Stimulated activated CD8-positive, alpha-beta memory T cell treated with anti-CD3 and anti-CD28 coated beads, Interleukin-4, amount 100 ng/mL, for 48 hours (primary cell): Measurements from ENCODE around the gene UBE2H.
"Not testable (repeated sequence)": the region's sequence is repeated elsewhere in the genome, so short reads cannot be mapped to it uniquely, and the experiment has no call there.

Source experiments
- DNase-seq: peaks from one replicate; pipeline ENCODE4 v3.0.0-alpha.2; 2020

UBE2H gene

DNA sequence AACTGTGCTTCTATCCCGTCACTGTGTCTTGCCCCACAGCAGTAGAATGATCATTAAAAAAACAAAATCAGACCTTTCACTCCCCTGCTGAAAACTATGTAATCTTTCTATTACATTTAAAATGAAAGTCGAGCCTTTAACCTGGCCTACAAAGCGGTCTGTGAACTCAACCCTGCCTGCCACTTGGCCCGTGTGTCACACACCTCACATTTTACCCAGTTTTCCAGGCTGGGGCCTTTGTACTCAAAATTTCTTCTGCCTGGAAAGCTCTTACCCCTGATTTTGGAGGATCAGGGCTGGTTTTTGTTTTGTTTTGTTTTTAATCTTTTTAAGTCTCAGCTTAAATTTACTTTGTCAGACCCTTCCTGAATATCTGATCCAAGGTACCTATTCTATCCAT is 82.1 kb downstream of the UBE2H start:
- no peak for DNase-seq

GRCh38 chr7:129866251-129866650 is 86.5 kb downstream of the UBE2H start:
- DNase-seq: no peak

DNA sequence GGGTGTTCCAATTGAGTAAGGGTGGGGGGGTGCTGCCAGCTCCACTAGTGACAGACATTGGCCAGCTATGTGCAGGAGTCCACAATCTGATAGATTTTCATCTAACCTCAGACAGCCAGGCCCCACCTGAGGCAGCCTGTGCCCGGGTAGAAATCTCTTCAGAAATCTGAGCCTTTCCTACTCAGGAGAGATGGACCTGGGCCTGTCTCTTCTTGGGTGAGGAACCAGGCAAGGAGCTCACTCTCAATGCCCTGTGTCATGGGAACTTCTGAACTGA is 86.9 kb downstream of the UBE2H start:
- DNase-seq: no peak

DNA sequence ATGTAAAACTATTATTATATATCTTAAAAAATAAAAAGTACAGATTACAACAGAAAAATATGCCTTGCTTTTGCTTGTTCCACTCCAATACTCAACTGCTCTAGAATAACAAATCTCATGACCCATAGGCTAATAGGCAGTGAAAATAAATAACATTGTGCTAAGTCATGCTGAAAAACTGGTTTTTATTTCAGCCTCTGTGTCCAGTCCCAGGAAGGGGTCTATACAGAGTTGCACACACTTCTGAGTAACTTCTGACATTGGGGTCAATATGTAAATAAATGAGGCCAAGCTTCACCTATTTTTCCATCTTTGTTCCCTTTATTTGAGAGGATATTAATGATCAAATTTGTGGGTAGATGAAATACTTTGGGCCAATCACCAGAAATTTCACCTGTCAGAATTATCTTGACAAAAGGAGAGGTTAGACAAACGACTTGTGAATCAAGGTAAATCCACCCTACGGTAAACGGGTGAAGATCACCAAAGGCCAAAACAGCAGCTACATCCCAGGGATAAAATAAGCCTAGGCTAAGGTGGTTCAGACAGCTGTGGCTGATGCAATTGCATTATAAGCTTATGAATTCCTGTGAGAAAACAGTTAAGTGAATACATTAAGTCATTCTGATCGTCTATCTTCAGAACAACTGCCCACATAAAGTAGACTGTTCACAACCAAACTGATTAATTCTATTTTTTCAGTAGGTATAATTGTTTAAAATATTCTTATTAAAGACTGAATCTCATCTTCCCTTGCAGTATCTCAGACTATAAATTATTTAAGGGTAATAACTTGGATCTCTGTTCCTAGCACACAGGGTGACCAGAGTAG is 87.5 kb downstream of the UBE2H start:
- DNase-seq: no peak

DNA sequence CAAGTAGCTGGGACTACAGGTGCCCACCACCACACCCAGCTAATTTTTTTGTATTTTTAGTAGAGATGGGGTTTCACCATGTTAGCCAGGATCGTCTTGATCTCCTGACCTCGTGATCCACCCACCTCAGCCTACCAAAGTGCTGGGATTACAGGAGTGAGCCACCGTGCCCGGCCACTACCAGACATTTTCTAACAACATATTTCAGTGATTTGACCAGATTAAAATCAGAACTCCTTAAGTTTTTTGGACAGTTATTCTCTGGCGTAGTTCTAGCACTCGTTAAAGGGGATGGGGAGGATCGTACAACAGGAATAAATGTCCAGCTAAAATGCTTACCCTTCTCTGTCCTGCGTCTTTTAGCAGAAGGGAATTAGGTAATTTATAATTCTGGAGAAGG is 88.1 kb downstream of the UBE2H start:
- DNase-seq: not testable (repeated sequence)

- no peak for DNase-seq
Observed at GRCh38 chr7:129864042-129864441, 88.7 kb downstream of the UBE2H start.

DNA sequence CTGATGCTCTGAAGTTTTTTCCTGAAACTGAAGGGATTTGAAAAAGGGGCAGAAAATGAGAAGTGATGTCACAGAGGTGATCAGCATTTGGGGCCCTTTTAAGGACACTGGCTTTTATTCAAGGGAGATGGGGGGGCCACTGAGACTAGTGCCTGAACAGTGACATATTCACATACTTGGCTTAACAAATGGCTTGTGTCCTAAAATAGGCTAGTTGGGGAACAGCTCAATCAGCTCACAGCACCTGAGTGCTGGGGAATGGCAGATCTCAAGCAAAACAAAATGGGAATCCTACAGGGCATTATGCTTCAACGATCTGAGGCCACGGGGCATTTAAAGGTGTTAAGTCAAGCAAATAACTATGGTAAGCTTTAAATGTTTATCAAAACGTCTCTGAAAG is 90.1 kb downstream of the UBE2H start:
- no peak for DNase-seq

DNA sequence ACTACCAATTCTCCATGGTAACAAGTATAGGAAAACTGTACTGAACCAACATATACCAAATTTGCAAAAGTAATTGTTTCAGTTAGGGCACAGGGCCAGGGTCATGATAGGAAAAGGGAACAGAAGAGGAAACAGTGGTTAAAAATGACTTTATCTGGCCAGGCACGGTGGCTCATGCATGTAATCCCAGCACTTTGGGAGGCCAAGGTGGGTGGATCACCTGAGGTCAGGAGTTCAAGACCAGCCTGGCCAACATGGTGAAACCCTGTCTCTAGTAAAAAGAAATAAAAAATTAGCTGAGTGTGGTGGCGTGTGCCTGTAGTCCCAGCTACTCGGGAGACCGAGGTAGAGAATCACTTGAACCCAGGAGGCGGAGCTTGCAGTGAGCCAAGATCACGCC is 92.0 kb downstream of the UBE2H start:
- not testable (repeated sequence) for DNase-seq

GRCh38 chr7:129859183-129859582 is 93.6 kb downstream of the UBE2H start:
- DNase-seq: no peak

DNA sequence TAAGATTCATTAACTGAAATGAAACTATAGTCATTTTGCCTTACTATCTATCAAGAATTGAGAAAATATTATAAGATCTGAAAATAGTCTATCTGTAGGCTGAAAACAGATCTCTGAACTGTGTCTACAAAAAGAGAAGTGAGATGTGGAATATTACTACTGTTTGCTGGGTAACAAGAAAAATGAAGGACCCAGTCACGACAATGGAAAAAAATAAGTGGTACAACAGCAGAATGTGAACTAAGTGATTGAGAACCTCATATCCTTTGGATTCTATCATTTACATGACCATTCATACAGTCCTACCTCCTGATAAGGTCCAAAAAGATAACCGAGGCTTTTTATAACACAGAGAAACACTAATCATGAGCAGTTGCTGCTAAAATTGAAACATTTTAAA is 94.3 kb downstream of the UBE2H start:
- DNase-seq: no peak

- DNase-seq: no peak
Observed at GRCh38 chr7:129857313-129857712, 95.4 kb downstream of the UBE2H start.

- DNase-seq: no peak
Observed at GRCh38 chr7:129855935-129856717, 96.6 kb downstream of the UBE2H start.

DNA sequence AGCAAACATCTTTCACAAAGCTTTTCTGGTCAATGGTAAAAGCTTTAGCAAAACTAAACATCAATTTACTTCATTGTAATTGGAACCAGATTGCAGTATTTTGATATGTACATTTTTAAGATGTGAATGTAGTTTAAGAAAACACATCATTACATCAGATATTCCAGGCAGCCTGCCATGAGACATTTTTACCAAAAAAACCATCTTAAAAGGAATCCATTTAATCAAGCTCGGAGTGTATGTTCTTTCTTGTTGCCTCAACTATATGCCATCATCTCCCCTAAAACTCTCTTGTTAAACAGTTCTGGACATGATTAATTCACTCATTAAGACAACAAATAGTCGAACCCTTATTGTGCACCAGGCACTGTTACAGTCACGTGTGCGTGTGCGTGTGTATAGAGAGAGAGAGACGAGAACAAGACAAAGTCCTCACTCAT is 97.5 kb downstream of the UBE2H start:
- no peak for DNase-seq

DNA sequence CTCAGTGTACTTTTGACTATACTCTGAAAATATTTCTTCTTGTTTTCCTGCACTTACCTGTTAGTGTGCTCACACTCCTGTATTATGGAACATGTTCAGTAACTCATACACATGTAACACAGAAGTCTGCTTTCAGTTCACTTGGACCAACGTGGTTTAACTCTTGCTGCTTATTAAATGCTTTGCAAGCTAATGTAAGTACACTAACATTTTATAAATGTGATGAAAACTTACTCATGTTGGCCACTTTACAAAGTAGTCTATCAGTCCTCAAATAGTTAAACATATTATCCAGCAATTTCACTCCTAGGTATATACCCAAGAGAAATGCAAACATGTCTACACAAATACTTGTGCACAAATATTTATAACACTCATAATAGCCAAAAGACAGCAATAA is 98.4 kb downstream of the UBE2H start:
- no peak for DNase-seq

DNA sequence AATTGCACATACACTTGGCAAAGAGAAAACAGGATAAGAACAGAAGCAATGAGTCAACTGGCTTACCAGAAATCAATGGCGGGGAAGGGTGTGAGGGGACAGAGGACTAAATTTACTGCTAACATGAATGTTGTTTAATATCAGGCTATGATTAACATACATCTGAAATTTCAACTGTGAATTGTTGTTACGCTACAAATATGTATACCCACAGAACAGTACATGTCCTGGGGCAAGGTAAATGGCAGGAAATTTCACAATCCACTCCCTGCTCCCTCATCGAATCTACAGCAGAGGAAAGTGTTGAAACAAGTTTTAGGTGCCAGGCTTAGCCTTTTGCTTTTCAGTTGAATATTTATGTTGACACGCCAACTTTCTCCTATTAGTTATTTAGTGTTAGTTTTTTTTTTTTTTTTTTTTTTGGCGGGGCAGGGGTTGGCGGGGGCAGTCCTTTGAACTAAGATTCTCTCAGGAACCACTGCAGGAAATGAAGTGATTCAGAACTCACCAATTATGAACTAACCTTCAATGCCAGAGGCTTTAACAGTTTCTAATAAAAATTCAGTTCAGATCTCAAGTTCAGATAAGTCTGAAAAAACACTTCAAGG is 99.0 kb downstream of the UBE2H start:
- DNase-seq: no peak

GRCh38 chr7:129851809-129852208 is 101.0 kb downstream of the UBE2H start:
- no peak for DNase-seq

- DNase-seq: no peak
Observed at GRCh38 chr7:129851174-129851573, 101.6 kb downstream of the UBE2H start.

DNA sequence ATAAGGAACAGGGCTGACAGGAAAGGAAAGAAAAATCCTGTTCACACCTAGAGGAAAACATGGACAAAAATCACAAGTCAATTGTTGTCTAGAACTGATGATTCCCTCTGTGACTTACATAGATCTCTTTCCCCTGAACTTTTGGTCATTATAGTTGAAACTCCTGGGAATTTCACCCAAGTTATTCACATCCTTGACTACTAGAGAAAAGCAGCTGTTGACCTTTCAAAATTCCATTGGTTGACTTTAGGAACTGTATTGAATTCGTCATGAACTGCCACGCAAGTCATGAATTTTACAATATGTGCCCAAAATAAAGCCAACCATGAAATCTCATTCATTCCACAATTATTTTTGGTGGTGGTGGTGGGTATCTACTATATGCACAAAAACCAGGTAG is 104.3 kb downstream of the UBE2H start:
- DNase-seq: no peak

DNA sequence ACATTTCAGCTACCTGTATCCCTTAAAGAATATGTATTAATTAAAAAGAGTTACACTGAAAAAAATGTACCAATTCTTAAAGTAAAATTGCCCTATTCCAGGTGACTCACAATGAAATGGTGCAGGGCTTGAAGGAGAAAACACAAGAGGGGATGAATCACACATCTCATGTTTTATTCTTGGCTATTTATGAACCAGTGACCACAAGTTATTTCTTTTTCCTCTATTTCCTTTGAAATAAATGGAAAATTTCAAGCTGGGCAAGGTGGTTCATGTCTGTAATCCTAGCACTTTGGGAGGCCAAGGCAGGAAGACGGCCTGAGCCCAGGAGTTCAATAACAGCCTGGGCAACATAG is 106.8 kb downstream of the UBE2H start:
- no peak for DNase-seq

GRCh38 chr7:129845178-129845971 is 107.4 kb downstream of the UBE2H start:
- no peak for DNase-seq

DNA sequence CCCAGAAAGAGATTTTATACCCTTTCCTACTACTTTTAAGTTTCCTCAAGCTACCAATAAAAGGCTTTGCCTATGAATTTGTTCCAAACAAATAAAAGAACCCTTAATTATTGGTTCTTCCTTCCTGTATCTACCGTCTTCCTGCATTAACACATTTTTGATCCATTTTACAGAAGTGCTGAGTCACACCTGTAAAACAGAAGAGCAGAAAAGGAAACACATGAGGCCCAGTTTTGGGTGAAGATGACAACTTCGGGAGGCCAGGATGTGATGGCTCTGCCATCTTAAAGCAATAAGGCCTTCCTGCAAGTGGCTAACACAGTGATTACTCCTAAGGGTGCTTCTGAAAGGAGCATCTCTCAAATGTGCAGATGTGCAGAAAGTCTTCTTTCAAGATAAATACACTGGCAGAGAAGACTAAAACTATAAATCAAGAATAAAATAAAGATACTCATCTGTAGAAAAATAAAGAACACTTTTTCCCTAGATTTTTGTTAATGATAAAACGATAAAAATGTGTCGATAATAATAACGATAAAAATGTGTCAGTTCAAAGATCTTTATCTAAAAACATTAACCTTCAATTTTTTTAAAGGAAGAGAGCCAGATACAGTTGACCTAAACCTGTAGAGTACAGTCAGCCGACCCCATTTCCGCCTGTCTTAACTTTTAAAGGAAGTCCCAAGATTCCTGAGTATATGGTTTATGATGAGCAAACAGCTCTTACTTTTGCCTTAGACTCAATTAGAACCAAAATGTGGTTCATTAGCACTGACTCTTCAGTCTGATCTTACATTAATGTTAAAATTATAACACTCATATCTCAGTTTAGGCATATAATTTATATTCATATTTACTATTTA is 108.6 kb downstream of the UBE2H start:
- no peak for DNase-seq

DNA sequence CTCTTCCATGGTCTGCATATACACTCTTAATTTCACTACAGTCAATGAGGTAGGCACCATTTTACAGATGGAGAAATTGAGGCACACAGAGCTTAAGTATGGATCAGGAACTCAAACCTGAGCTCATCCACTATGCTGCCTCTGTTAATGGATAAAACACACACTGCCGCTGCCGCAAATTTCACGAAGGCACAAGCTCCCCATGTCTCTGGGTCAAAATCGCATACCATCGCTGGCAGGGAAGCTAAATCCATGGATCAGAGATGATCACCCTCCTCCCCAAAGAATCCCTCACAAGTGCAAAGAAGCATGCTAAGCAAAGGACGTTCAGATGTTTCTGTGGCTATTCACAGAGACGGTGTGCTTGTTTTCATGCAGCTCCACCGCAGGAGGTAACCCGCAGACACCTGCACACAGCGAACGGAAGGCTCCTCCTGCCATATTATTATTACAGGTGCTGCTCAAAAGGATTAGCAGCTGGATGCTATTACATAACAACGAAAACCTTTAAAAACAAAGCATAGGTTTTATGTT is 109.3 kb downstream of the UBE2H start:
- DNase-seq: no peak
